BLaER1 (cell line): Measurements from ENCODE around the gene CFAP410.
"Not testable (repeated sequence)": the region's sequence is repeated elsewhere in the genome, so short reads cannot be mapped to it uniquely, and the experiment has no call there.

Experiments used
- H3K27ac ChIP-seq: shearing (Covaris generic); formaldehyde crosslinking; 2 replicates; pipeline ENCODE4 v1.8.1; 2022
- H3K27me3 ChIP-seq: shearing (Covaris generic); formaldehyde crosslinking; 2 replicates; pipeline ENCODE4 v1.8.1; 2022
- H3K36me3 ChIP-seq: shearing (Covaris generic); formaldehyde crosslinking; 2 replicates; pipeline ENCODE4 v1.8.1; 2022
- H3K4me1 ChIP-seq: shearing (Covaris generic); formaldehyde crosslinking; 2 replicates; pipeline ENCODE4 v1.8.1; 2022
- H3K4me2 ChIP-seq: shearing (Covaris generic); formaldehyde crosslinking; 2 replicates; pipeline ENCODE4 v1.8.1; 2022
- H3K4me3 ChIP-seq: shearing (Covaris generic); formaldehyde crosslinking; 2 replicates; pipeline ENCODE4 v1.8.1; 2022
- H3K9ac ChIP-seq: shearing (Covaris generic); formaldehyde crosslinking; 2 replicates; pipeline ENCODE4 v1.8.1; 2022
- H3K9me3 ChIP-seq: shearing (Covaris generic); formaldehyde crosslinking; 2 replicates; pipeline ENCODE4 v1.8.1; 2022
- H4K20me1 ChIP-seq: shearing (Covaris generic); formaldehyde crosslinking; 2 replicates; pipeline ENCODE4 v1.8.1; 2022
- Cebpa-rat ChIP-seq: shearing (Covaris generic); IDR thresholded peaks from 2 replicates; pipeline ENCODE4 v1.8.1; 2022

The CFAP410 gene

DNA sequence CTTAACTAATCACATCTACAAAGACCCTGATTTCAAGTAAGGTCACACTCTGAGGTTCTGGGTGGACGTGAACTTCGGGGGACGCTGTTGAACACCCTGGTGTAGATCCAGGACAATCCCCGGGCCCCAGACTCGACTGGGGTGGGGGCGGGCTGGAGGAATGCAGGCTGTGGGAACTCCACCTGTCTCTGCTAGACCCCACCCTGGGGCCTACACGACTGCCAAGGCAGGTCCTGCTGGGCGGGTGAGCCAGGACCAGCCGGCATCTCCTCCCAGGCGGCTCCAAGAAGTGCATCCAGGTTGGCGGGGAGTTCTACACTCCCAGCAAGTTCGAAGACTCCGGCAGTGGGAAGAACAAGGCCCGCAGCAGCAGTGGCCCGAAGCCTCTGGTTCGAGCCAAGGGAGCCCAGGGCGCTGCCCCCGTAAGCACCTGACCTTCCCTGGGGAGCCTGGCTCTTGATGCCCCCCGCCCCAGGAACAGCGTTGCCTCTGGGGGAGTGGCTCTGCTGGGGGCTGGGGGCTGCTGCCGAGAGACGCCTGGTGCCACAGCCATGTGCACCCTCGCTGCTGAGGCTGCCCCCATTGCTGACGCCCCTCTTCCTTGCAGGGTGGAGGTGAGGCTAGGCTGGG lies 49.7 kb downstream of the CFAP410 start:
- no peak overlapping the region for H3K9ac ChIP-seq
- H3K9me3 ChIP-seq = no peaks in the 10 kb centered on the region
- no peak for TF ChIP-seq Cebpa-rat
- no peaks in the 10 kb centered on the region for H4K20me1 ChIP-seq
- H3K27ac ChIP-seq = peak overlapping the region; percentile 6; the same call in 1 of the 2 replicates
- H3K4me3 ChIP-seq = no peak overlapping the region
- no peaks in the 10 kb centered on the region for H3K27me3 ChIP-seq
- H3K4me2 ChIP-seq = no peak overlapping the region
- H3K36me3 ChIP-seq = no peaks in the 10 kb centered on the region
- peaks cover 47% of the 10 kb centered on the region for H3K4me1 ChIP-seq

DNA sequence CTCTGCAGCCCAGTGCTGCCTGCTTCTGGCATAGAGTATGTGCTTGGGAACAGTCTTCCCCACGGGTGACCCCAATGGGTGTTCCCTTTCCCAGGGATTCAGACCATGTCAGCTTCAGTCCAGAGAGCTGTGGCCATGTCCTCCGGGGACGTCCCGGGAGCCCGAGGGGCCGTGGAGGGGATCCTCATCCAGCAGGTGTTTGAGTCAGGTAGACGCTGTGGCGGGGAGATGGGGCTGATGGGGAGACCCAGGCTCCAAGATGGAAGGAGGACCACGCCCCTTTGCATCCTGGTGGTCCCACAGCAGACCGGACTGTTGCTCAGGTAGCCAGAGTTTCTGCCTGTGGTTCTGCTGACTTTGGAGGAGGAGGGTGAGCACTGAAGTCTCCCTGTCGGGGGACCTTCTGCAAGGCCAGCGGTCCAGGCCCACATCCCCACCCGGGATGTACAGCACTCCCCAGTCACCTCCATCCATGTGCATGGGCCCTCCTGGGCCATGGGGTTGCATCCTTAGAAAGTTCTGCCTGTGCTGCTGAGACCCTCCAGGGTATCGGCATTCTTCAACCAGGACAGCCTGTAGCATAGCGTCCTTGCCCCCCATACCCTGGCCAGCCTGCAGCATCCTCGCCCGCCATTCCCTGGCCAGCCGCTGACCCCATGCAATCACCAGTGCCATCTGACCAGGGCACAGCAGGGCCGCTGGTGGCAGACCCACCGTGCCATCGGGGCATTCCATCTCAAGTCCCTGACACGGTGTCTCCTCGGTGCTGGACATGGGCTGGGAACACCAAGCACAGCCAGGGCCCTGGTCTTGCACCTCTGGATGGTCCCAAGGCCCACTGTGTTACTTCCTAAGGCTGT lies 50.7 kb downstream of the CFAP410 start:
- H3K4me2 ChIP-seq = no peak overlapping the region
- H3K27ac ChIP-seq = no peak overlapping the region
- H3K27me3 ChIP-seq = no peaks in the 10 kb centered on the region
- H3K36me3 ChIP-seq = no peaks in the 10 kb centered on the region
- no peak for TF ChIP-seq Cebpa-rat
- no peak overlapping the region for H3K9ac ChIP-seq
- H3K9me3 ChIP-seq = no peaks in the 10 kb centered on the region
- no peaks in the 10 kb centered on the region for H4K20me1 ChIP-seq
- no peak overlapping the region for H3K4me3 ChIP-seq
- H3K4me1 ChIP-seq = peaks cover 51% of the 10 kb centered on the region

DNA sequence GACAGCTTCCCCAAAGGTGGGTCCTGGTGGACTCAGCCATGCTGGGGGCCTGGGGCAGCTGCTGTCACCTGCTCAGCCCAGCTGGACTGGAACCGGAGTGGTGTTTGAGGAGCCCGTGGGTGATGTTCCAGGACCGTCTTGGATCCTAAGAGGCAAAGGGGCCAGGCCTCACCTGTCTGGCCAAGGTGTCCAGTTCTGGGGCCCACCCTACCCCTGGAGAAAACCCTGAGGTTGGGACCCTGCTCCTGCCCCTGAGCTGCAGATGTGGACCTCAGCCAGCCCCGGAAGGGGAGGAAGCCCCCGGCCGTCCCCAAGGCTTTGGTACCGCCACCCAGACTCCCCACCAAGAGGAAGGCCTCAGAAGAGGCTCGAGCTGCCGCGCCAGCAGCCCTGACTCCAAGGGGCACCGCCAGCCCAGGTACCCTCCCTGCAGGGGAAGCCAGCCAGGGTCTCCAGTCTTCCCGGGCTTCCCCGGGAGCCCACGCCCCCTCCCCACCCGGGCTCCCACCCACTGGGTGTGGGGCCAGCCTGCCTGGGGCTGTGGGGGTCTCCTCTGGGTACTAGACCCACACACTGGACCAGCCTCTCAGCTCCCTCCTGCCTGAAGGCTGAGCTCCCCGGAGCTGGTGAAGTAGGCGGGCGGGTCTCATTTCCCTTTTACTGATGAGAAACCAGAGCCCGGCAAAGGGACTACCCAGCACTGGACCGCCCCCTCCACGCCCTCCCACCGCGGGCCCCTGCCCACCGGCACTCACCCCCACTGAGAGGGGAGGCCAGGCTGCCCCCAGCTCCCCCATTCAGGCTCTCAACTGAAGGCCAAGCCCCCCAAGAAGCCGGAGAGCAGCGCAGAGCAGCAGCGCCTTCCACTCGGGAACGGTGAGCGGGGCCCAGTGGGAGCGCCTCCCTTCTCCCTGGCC lies 52.2 kb downstream of the CFAP410 start:
- no peak overlapping the region for H3K9ac ChIP-seq
- H4K20me1 ChIP-seq = no peaks in the 10 kb centered on the region
- H3K4me3 ChIP-seq = no peak overlapping the region
- no peaks in the 10 kb centered on the region for H3K27me3 ChIP-seq
- TF ChIP-seq Cebpa-rat = no peak
- peak overlapping the region; percentile 43 for H3K4me2 ChIP-seq
- H3K36me3 ChIP-seq = no peaks in the 10 kb centered on the region
- H3K27ac ChIP-seq = peak overlapping the region; percentile 51; the same call in 1 of the 2 replicates
- H3K9me3 ChIP-seq = no peaks in the 10 kb centered on the region
- peaks cover 58% of the 10 kb centered on the region for H3K4me1 ChIP-seq

- Histone ChIP-seq H3K9ac (no peak overlapping the region), H3K36me3 (no peaks in the 10 kb centered on the region), H3K27ac (no peak overlapping the region), H3K27me3 (no peaks in the 10 kb centered on the region), H4K20me1 (no peaks in the 10 kb centered on the region), H3K9me3 (no peaks in the 10 kb centered on the region), H3K4me2 (peak overlapping the region; percentile 43), H3K4me3 (no peak overlapping the region), H3K4me1 (peaks cover 63% of the 10 kb centered on the region)
- TF ChIP-seq Cebpa-rat = no peak
Measured at GRCh38 chr21:44286086-44286715, 53.0 kb downstream of the CFAP410 start.

- Histone ChIP-seq H3K9me3 (no peaks in the 10 kb centered on the region), H3K4me2 (peak within 1 kb of the TSS; percentile 86), H4K20me1 (no peaks in the 10 kb centered on the region), H3K27me3 (no peaks in the 10 kb centered on the region), H3K36me3 (no peaks in the 10 kb centered on the region), H3K9ac (no peak within 1 kb of the TSS), H3K4me1 (peaks cover 71% of the 10 kb centered on the region), H3K27ac (0 out of 2 replicates have a peak within 1 kb of the TSS, but pooled peaks have one; percentile 51), H3K4me3 (no peak within 1 kb of the TSS)
- no peak for TF ChIP-seq Cebpa-rat
Measured at GRCh38 chr21:44285138-44285992, 53.8 kb downstream of the CFAP410 start, which contains the start of gene AIRE. Gene AIRE (plus strand): TSS chr21:44285876. CDS start chr21:44286007, 131 bp downstream.

DNA sequence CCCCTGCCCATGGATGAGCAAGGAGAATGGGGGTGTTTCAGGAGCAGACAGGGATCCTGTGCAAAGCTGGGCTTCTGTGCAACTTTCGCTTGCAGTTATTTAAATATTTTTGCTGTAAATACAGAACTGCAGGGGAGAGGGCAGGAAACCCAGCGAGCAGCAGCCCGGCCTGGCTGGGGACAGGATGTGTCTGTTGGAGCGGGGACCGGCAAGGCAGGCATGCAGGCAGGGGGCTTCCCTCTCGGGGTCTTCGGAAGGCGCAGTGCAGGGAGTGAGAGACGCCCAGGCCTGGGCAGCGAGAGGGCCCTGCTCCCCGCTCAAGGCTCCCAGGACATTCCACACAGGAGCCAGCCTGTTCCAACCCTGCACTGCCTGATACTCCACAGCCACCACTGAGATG lies 55.2 kb downstream of the CFAP410 start:
- no peaks in the 10 kb centered on the region for H3K9me3 ChIP-seq
- H3K27me3 ChIP-seq = no peaks in the 10 kb centered on the region
- no peaks in the 10 kb centered on the region for H4K20me1 ChIP-seq
- no peak overlapping the region for H3K4me3 ChIP-seq
- H3K4me2 ChIP-seq = peak overlapping the region; percentile 86
- TF ChIP-seq Cebpa-rat = no peak
- peak overlapping the region; percentile 44; the same call in 1 of the 2 replicates for H3K9ac ChIP-seq
- no peaks in the 10 kb centered on the region for H3K36me3 ChIP-seq
- H3K4me1 ChIP-seq = peaks cover 85% of the 10 kb centered on the region
- peak overlapping the region; percentile 57 for H3K27ac ChIP-seq

GRCh38 chr21:44283211-44283785 lies 55.9 kb downstream of the CFAP410 start:
- H3K4me2 ChIP-seq = peak overlapping the region; percentile 86
- not testable (repeated sequence) for H3K4me3 ChIP-seq, H3K9me3 ChIP-seq, H3K27me3 ChIP-seq, H3K9ac ChIP-seq, H3K36me3 ChIP-seq, H3K27ac ChIP-seq, H4K20me1 ChIP-seq
- peaks cover 89% of the 10 kb centered on the region for H3K4me1 ChIP-seq

- Histone ChIP-seq H4K20me1 (no peaks in the 10 kb centered on the region), H3K4me1 (peaks cover 83% of the 10 kb centered on the region), H3K4me3 (no peak overlapping the region), H3K27me3 (no peaks in the 10 kb centered on the region), H3K9ac (no peak overlapping the region), H3K27ac (no peak overlapping the region; the same call in 1 of the 2 replicates), H3K36me3 (no peaks in the 10 kb centered on the region), H3K9me3 (no peaks in the 10 kb centered on the region), H3K4me2 (peak overlapping the region; percentile 86)
- TF ChIP-seq Cebpa-rat = no peak
Measured at GRCh38 chr21:44282370-44282769, 56.8 kb downstream of the CFAP410 start.
